Neutrophil (primary cell): ENCODE results near the gene FLT1.

Source experiments
- H3K27ac ChIP-seq: fragments of 200-600 bp; sonication (generic); 2 replicates; pipeline ENCODE4 v1.5.1; 2016; ENCODE audit warnings: mild to moderate bottlenecking, moderate library complexity
- H3K27me3 ChIP-seq: fragments of 200-600 bp; sonication (generic); 2 replicates; pipeline ENCODE4 v1.6.0; 2016; ENCODE audit warnings: mild to moderate bottlenecking
- H3K36me3 ChIP-seq: fragments of 200-600 bp; sonication (generic); 2 replicates; pipeline ENCODE4 v1.5.1; 2017
- H3K4me1 ChIP-seq, 2 experiments: fragments of 200-600 bp in 1 of 2; sonication (generic) in 1 of 2; 1 replicate in 1 of 2; 2 replicates in 1 of 2; pipeline versions ENCODE4 v1.5.1 to v1.6.1; 2013 to 2016; ENCODE audit warnings: low read depth in 1 of 2, low read length in 1 of 2, mild to moderate bottlenecking in 1 of 2, moderate library complexity in 1 of 2; ENCODE audit not compliant: control insufficient read depth in 1 of 2, insufficient read depth in 1 of 2
- H3K4me3 ChIP-seq, 2 experiments: fragments of 200-600 bp in 1 of 2; sonication (generic) in 1 of 2; 1 replicate in 1 of 2; 2 replicates in 1 of 2; pipeline ENCODE4 v1.5.1; 2013 to 2016; ENCODE audit warnings: low read depth in 1 of 2, low read length in 1 of 2, mild to moderate bottlenecking in 1 of 2, moderate library complexity in 1 of 2
- H3K9me3 ChIP-seq: fragments of 200-600 bp; sonication (generic); 2 replicates; pipeline ENCODE4 v1.5.1; 2016
- CTCF ChIP-seq: fragments of 200-600 bp; sonication (generic); IDR thresholded peaks from 2 replicates; pipeline ENCODE4 v1.5.1; 2016; ENCODE audit warnings: antibody characterized with exemption

The FLT1 gene

GRCh38 chr13:28406733-28407266 is 88.1 kb downstream of the FLT1 start:
- Histone ChIP-seq H3K4me1 (no peaks in the 10 kb centered on the region), H3K36me3 (no peaks in the 10 kb centered on the region), H3K4me3 (no peak overlapping the region), H3K9me3 (no peaks in the 10 kb centered on the region), H3K27ac (no peak overlapping the region), H3K27me3 (peaks cover 54% of the 10 kb centered on the region)
- TF ChIP-seq CTCF: no peak

GRCh38 chr13:28402057-28402381 is 92.9 kb downstream of the FLT1 start:
- Histone ChIP-seq H3K4me1 (no peaks in the 10 kb centered on the region), H3K4me3 (no peak overlapping the region), H3K27me3 (peaks cover 22% of the 10 kb centered on the region), H3K9me3 (no peaks in the 10 kb centered on the region), H3K27ac (no peak overlapping the region), H3K36me3 (no peaks in the 10 kb centered on the region)
- no peak for TF ChIP-seq CTCF

GRCh38 chr13:28401303-28402056 is 93.4 kb downstream of the FLT1 start:
- H3K9me3 ChIP-seq: no peaks in the 10 kb centered on the region
- H3K36me3 ChIP-seq: no peaks in the 10 kb centered on the region
- no peaks in the 10 kb centered on the region for H3K4me1 ChIP-seq
- H3K4me3 ChIP-seq: no peak overlapping the region
- H3K27me3 ChIP-seq: peaks cover 17% of the 10 kb centered on the region
- TF ChIP-seq CTCF: no peak
- no peak overlapping the region for H3K27ac ChIP-seq

- Histone ChIP-seq H3K9me3 (no peaks in the 10 kb centered on the region), H3K4me1 (peaks cover 0 to 7% of the 10 kb centered on the region in 2 experiments), H3K27me3 (peaks cover 14% of the 10 kb centered on the region), H3K36me3 (no peaks in the 10 kb centered on the region), H3K4me3 (no peak overlapping the region), H3K27ac (no peak overlapping the region)
- no peak for TF ChIP-seq CTCF
Measured at GRCh38 chr13:28396053-28396452, 98.9 kb downstream of the FLT1 start.

GRCh38 chr13:28394422-28394821 is 100.5 kb downstream of the FLT1 start:
- no peak for TF ChIP-seq CTCF
- no peaks in the 10 kb centered on the region for H3K36me3 ChIP-seq
- no peak overlapping the region for H3K4me3 ChIP-seq
- H3K27ac ChIP-seq: no peak overlapping the region
- peaks cover 0 to 7% of the 10 kb centered on the region in 2 experiments for H3K4me1 ChIP-seq
- no peaks in the 10 kb centered on the region for H3K9me3 ChIP-seq
- H3K27me3 ChIP-seq: peaks cover 19% of the 10 kb centered on the region
